HG03103 (cell line): ENCODE results near the gene BUD13.
"Not testable (repeated sequence)": the region's sequence is repeated elsewhere in the genome, so short reads cannot be mapped to it uniquely, and the experiment has no call there.

ENCODE experiments used
- ATAC-seq: cut with Tn5 transposase; IDR thresholded peaks from one replicate; pipeline ENCODE4 v1.9.1; 2021; ENCODE audit warnings: low read depth; ENCODE audit not compliant: unreplicated experiment

BUD13 gene

DNA sequence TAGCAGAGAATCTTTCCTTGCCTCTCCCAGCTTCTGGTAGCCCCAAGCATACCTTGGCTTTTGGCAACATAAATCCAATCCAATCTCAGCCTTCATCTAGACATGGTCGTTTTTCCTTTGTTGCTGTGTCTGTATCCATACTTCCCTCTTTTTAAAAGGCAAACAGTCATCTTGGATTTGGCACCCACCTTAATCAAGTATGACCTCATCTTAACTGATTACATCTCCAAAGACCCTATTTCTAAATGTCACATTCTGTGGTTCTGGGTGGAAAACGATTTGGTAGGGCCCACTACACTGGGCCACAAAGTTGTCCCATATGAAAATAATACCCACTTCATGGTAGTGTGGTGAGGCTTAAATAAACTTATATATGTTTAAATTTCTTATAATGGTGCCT, 852 bp downstream of the BUD13 start:
- ATAC-seq, result no peak

GRCh38 chr11:116762132-116762531, 10.7 kb downstream of the BUD13 start:
- no peak for ATAC-seq

DNA sequence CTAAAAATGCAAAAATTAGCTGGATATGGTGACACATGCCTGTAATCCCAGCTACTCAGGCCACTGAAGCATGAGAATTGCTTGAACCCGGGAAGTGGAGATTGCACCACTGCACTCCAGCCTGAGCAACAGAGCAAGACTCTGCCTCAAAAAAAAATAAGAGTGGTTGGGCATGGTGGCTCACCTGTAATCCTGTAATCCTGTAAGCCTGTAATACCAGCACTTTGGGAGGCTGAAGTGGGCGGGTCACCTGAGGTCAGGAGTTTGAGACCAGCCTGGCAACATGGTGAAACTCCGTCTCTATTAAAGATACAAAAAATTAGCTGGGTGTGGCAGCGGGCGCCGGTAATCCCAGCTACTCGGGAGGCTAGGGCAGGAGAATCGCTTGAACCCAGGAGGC, 16.7 kb downstream of the BUD13 start:
- ATAC-seq, result not testable (repeated sequence)

- ATAC-seq, result no peak
These were observed 22.6 kb downstream of the BUD13 start for GRCh38 chr11:116750070-116750718.

DNA sequence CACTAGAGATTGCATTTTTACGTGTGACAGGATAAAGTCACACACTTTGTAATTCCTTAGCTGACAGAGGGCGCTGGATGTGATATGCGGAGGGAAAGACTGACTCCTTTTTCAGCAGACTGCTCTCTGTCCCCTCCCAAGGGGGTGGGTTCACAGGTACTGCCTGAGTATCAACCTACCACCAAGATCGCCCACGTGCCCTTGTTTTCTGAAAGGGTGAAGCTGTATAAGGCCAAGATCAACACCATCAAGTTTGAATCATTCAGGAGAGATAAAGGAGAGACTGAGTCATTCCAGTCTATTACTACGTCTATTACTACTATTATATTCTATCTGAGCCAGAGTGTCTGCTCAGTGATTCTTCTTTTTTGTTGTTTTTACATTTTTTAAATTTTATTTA, 30.7 kb downstream of the BUD13 start:
- no peak for ATAC-seq

- no peak for ATAC-seq
These were observed 32.0 kb downstream of the BUD13 start for GRCh38 chr11:116740741-116741140.

DNA sequence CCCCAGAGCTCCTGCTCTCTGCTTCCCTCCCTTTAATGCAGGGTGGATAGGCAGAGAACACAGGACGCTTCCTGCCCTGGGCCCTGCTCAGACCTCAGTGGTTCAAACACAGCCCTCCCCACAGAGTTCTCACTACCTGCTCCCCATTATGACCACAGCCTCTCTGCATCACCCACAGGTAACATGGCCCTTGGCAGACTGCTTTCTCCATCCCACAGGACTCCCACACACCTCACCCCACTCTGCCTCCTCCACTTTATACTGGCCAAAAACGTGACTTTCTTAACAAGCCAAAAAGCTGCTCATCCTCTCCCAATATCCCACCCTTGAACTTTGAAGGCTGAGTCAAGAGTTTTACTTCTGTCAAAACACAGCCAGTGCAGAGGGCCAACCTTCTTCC, 33.8 kb downstream of the BUD13 start:
- ATAC-seq, result no peak

DNA sequence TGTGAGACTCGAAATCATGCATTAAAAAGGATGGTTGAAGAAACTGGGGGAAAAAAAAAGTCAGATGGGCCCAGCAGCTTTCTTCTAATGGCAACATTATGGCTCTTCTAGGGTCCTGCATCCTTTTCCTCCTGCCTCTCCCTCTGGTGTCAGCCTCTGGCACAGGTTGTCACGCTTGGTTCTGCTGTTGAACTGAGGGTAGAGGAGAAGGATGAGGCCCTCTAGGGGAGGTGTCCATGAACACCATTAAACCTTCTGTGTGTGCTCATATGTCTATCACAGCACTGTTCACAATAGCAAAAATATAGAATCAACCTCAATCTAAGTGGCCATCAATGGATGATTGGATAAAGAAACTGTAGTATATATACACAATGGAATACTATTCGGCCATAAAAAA, 36.0 kb downstream of the BUD13 start:
- ATAC-seq, result no peak

GRCh38 chr11:116733969-116734508, 38.7 kb downstream of the BUD13 start:
- ATAC-seq, result no peak

DNA sequence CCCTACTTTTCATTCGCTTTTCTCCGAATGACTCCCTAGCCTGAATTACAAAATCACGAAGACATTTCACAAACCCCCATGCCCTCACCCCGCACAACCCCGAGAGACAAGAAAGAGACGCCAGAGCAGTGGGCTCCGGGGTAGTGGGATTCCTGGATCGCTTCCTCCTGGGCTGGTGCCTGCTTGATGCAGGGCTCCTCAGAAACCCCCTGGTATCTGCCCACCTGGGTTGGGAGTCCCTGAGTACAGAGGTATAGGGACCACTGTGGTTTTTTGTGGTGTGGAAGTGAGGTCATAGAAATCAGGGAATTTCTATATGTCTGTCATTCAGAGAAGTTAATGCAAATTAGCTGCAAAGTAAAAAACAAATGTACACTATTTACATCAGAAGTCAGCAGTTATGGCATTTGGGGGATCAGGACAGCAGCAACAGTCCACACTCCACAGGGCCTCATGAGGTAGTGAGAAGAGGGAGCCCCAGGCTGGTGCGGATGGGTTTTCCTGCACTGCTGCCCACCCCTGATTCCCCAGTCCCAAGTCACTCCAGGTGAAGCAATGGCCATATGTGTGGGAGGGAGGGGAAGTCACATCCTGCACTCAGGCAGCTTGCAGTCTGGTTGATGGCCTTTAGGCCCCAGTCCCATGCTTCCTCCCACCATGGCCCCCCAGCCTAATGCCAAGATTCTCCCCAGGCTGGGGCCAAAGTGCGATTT, 39.6 kb downstream of the BUD13 start:
- peak; percentile 29 for ATAC-seq

DNA sequence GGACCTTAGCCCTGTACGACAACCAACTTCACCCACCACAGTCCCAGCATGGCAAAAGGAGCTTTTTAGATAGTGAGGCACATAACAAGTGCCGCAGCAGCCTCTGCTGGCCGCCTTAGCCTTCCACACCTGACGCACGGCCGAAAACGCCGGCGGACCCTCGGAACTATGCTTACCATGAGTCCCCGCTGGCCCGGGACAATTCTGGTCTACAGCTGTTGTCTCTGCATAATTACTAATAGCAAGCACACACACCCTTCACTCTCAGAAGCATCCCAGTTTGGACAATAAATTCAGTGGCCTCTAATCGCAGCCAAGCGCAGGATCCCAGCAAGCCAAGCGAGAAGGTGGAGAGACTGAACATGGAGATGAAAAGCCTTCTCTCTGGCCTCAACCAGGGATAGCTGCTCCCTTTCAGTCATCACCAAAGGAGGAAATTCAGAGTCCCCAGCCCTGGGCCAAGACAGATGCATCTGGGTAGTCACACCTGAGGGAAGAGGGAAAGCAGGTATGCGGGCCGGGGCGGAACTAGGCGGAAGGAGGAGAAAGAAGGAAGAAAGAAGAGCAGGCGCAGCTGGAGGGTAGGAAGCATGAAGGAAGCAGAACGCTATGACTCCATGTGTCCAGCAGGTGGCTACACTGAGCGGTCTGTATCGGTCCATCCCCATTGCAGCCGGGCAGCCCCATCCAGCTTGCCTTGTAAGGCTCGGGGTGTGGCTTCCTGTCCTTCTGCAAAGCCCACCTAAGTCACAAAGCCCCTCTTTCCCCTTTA, 40.3 kb downstream of the BUD13 start:
- peak; percentile 80 for ATAC-seq

- no peak for ATAC-seq
These were observed 41.0 kb downstream of the BUD13 start for GRCh38 chr11:116731821-116732220.

DNA sequence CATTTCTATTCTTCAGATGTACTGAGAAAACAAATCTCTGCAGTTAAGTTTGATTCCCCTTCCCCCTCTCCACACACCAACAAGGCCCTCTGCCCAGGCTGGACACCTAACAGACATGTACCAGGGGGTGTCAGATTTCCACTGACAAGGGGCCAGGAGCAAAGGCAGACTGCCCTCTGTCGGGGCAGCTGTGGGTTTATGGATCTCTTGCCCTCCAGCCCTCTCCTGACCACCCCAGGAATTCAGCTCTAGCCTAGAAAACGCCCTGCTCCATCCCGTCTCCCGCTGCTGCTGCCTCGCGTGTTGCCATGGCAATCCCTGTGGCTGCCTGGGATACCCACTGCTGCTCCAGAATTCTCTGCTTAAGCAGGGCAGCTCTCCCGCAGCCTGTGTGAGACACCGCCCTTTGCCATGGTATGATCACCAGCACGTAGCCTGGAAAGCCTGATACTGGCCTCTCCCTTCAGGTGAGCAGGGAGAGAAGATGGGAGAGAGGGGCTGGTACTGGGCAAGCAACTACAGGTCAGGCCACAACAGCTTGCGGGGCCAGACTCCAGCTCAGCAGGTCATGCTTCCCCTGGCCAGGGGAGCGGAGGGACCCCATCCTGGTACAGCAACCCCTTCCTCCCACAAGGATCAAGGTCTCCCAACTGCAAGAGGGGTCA, 41.6 kb downstream of the BUD13 start:
- no peak for ATAC-seq

DNA sequence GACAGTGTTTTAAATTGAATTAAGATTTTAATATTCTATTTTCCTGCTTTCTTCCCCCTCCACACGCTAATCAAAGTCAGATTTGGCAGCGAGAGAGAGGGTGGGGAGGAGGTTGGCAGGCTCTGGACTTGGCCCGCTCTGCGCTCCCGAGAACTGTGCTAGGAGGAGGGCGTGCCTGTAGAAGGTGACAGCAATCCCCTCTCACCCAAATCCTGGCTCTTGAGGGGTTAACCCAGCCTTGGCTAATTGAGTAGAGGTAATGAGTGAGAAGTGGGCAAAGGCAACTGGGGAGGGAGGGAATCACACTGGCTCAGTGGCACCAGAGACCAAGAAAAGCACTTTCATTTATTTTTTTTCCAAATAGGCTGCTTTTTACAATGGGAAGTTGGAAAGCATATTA, 42.2 kb downstream of the BUD13 start:
- ATAC-seq, result no peak

GRCh38 chr11:116730241-116730561, 42.6 kb downstream of the BUD13 start:
- ATAC-seq, result no peak

DNA sequence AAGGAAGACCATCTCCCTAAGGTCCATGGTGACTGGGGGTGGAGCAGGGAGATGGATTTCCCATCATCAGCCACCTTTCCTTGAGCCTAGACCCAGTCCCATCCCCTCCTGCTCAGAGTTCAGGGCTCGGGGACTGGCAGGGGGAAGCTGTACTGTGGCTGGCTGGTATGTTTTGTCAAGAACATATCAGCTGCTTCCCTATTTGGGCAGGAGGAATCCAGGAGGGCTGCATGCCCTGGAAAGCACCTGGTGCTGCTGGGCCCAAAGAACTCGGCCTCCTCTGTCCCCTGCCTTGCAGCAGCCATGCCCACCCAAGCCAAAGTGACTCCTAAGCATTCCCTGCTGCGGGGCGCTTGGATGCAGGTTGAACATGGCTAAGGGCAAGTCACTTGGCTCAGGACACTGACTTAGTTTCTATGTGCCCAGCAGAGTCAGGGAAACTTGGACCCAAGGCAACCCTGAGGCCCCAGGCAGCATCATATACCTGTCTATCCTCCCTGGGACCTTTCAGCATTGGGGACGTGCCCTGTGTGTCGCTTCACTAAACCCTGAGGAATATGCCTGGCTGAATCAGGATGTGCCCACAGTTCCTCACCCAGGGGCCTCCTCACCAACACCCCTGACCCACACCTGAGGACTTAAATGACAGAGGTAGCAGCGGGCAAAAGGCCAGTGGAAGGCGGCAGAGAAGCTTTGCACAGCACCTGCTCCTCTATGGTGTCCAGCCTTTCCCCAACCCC, 43.1 kb downstream of the BUD13 start:
- ATAC-seq, result no peak

DNA sequence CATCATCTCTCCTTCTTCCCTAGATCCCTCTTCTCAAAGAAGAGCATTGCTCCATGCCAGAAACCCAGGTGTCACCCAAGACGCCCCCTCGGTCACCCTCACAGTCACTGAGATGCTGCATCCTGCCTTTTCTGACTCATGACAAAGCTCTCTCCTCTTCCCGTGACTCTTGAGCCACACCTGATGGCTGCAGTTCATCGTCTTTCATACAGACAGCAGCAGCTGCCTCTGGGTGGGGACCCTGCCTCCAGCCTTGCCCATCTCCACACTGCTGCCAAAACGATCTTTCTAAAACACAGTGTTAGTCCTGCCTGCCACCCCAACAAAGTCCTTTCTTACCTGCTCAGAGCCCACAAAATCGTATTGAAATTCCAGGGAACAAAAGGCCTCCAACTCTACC, 44.8 kb downstream of the BUD13 start:
- ATAC-seq, result no peak

DNA sequence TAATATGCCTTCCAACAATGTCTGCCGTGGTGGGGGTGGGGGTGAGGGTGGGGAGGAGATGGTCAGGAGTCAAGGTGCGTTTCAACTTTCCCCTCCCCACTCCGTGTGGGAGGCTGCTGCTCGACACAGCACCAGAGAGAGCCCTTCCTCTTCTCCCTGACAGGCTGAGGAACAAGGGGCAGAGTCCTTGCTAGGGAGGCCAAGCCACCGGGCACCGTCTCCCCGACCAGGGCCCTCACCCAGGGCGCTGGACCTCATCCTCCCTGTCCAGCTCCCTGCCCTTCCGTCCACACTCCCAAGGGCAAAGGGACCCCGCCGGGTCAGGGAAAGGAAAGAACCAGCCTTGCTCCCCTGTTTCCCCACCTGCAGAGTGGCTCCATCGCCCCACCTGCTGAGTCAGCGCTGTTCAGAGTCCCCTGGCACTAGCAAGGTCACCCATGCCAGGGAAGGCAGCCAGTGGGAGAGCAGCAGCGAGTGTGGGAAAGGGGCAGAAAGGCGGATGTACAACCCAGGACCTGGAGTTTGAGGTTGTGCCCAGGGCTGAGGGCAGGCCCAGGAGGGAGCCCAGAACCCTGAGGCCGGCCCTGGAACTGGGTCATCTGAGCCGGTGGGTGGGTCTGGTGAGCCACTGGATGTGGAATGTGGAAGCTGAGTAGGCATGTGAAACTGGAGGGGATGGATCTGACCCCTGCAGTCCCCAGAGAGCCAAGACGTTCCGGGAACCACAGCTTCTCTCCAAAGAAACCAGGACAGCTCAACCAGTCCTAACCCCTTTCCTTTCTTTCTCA, 47.2 kb downstream of the BUD13 start:
- ATAC-seq, result no peak

- ATAC-seq, result no peak
These were observed 48.0 kb downstream of the BUD13 start for GRCh38 chr11:116724813-116725212.

GRCh38 chr11:116723511-116723910, 49.3 kb downstream of the BUD13 start:
- ATAC-seq, result no peak
